K562 (cell line): Measurements from ENCODE around the gene MRPL37. TPM values are rescaled to one million over a fixed set of nuclear protein-coding genes. Genes with fewer than 3 reads are reported as not detected.

ENCODE experiments used
- ATAC-seq: fragments of 200-7000 bp; cut with Tn5 transposase; 3 replicates; pipeline ENCODE4 v1.9.1; 2020; ENCODE audit warnings: moderate library complexity
- BruUV-seq: library from RNA; stranded (reverse); fragments of 400-500 nt; replicated peaks from 2 replicates; lab custom pipeline; 2021; lab: Mats Ljungman, UMichigan
- CTCF ChIA-PET: fragments of 300-600 bp; formaldehyde crosslinking; extraction: SDS; loops from one replicate; lab custom pipeline; 2021; ENCODE audit warnings: low intra/inter-chr PET ratio; lab: Yijun Ruan, JAX
- POLR2A ChIA-PET: fragments of 300-600, 350-650 bp; sonication (Branson Sonifier 250); formaldehyde crosslinking; extraction: SDS; loops from one replicate; lab custom pipeline; 2021; ENCODE audit warnings: antibody characterized with exemption, inconsistent platforms; lab: Yijun Ruan, JAX
- DNase-seq, 4 experiments: peaks; one replicate each; pipeline versions ENCODE4 v3.0.0 to v3.0.0-alpha.2; 2011 to 2018; ENCODE audit warnings: low spot score in 3 of 4, mixed read lengths in 3 of 4; ENCODE audit errors: extremely low read depth in 1 of 4
- FAIRE-seq: peaks from 2 replicates; lab custom pipeline; 2011; peaks lifted over from hg19 to GRCh38; lab: Jason Lieb, UNC
- H2AFZ ChIP-seq: 2 replicates; pipeline ENCODE4 v1.6.0; 2011; ENCODE audit warnings: low read depth, low read length, control low read depth, inconsistent platforms
- H3K27ac ChIP-seq: fragments of 200-600 bp; 3 replicates; pipeline ENCODE4 v1.8.0; 2011; ENCODE audit warnings: low read depth, mild to moderate bottlenecking, control low read depth, inconsistent platforms, low read length, moderate library complexity, mixed read lengths; ENCODE audit errors: extremely low read depth
- H3K27me3 ChIP-seq, 2 experiments: fragments of 300-600 bp in 1 of 2; 2 replicates in 1 of 2; 3 replicates in 1 of 2; pipeline versions ENCODE4 v1.6.0 to v1.8.0; 2011; ENCODE audit warnings: inconsistent platforms in 2 of 2, low read length in 2 of 2, mild to moderate bottlenecking in 1 of 2, mixed read lengths in 1 of 2, moderate library complexity in 1 of 2; ENCODE audit not compliant: control insufficient read depth in 2 of 2, insufficient read depth in 2 of 2
- H3K36me3 ChIP-seq: fragments of 300-600 bp; 3 replicates; pipeline ENCODE4 v1.8.0; 2011; ENCODE audit warnings: mild to moderate bottlenecking, low read length, inconsistent platforms; ENCODE audit not compliant: control insufficient read depth, insufficient read depth
- H3K4me1 ChIP-seq, 2 experiments: fragments of 200-600 bp in 1 of 2; replicated peaks in 1 of 2; 2 replicates in 1 of 2; 3 replicates in 1 of 2; pipeline versions ENCODE4 v1.5.1 to v1.8.0; 2011; ENCODE audit warnings: inconsistent platforms in 2 of 2, low read length in 2 of 2, mild to moderate bottlenecking in 1 of 2, mixed read lengths in 1 of 2, moderate library complexity in 1 of 2; ENCODE audit not compliant: control insufficient read depth in 2 of 2, insufficient read depth in 2 of 2
- H3K4me2 ChIP-seq: 2 replicates; pipeline ENCODE4 v1.6.1; 2011; ENCODE audit warnings: low read length, control low read depth, inconsistent platforms, mixed read lengths; ENCODE audit not compliant: insufficient read depth
- H3K4me3 ChIP-seq: fragments of 200-600 bp; sonication (generic), shearing (Covaris generic); 2 replicates; pipeline ENCODE4 v1.5.1; 2016; ENCODE audit warnings: control low read depth, inconsistent platforms
- H3K79me2 ChIP-seq: fragments of 200-600 bp; 3 replicates; pipeline ENCODE4 v1.8.0; 2011; ENCODE audit warnings: low read length, inconsistent platforms; ENCODE audit not compliant: control insufficient read depth, insufficient read depth
- H3K9ac ChIP-seq, 2 experiments: 2 replicates each; pipeline versions ENCODE4 v1.6.0 to v1.6.1; 2011; ENCODE audit warnings: low read depth in 2 of 2, low read length in 2 of 2, control low read depth in 1 of 2, inconsistent platforms in 1 of 2, mild to moderate bottlenecking in 1 of 2, mixed read lengths in 1 of 2; ENCODE audit not compliant: insufficient read depth in 1 of 2
- H3K9me1 ChIP-seq: one replicate; pipeline ENCODE4 v1.6.0; 2011; ENCODE audit warnings: inconsistent platforms, mild to moderate bottlenecking, low read length, moderate library complexity; ENCODE audit not compliant: control insufficient read depth, insufficient read depth
- H3K9me3 ChIP-seq: replicated peaks from 2 replicates; pipeline ENCODE4 v1.5.1; 2011; ENCODE audit warnings: low read depth, low read length, inconsistent platforms; ENCODE audit not compliant: control insufficient read depth, insufficient read depth
- H4K20me1 ChIP-seq: replicated peaks from 2 replicates; pipeline ENCODE4 v1.6.1; 2011; ENCODE audit warnings: low read length, inconsistent platforms, mixed read lengths; ENCODE audit not compliant: control insufficient read depth, insufficient read depth
- BHLHE40 ChIP-seq: IDR thresholded peaks from 2 replicates; pipeline ENCODE4 v1.6.1; 2011; ENCODE audit warnings: low read length, improper control_type of control experiment
- RAD51 ChIP-seq: fragments of 450-650 bp; IDR thresholded peaks from 2 replicates; pipeline ENCODE4 v1.7.1; 2016; ENCODE audit warnings: low read depth, mild to moderate bottlenecking, borderline replicate concordance
- SIN3B ChIP-seq: fragments of 450-650 bp; IDR thresholded peaks from 2 replicates; pipeline ENCODE4 v1.6.1; 2017; ENCODE audit warnings: low read depth, mild to moderate bottlenecking, moderate library complexity
- ZNF609 ChIP-seq: sonication (generic); formaldehyde crosslinking; IDR thresholded peaks from 2 replicates; pipeline ENCODE4 v1.8.1; 2023; ENCODE audit warnings: missing genetic modification reagents, mild to moderate bottlenecking, borderline replicate concordance
- whole genome bisulfite sequencing: fragments of 100-300 bp; shearing (Covaris generic); methylation state at CpG from one replicate; pipeline ENCODE4 v1.1.6; 2016; ENCODE audit warnings: low coverage, mixed read lengths; ENCODE audit not compliant: insufficient coverage; ENCODE audit errors: missing lambda C conversion rate; 5-methylcytosine and 5-hydroxymethylcytosine counted together
- in situ Hi-C: fragments of 300-500 bp; cut with MboI; formaldehyde crosslinking; loops from 4 replicates; pipeline ENCODE4 v1.15.0; 2018; ENCODE audit warnings: inconsistent platforms, mixed read lengths
- intact Hi-C: fragments of 100-400 bp; cut with micrococcal nuclease; formaldehyde crosslinking; loops from 2 replicates; pipeline ENCODE4 v1.14.2; 2022
- polyA plus RNA-seq, 8 experiments: library from polyadenylated mRNA; depleted of rRNA in 4 of 8; stranded (reverse) in 5 of 8; unstranded in 3 of 8; fragments of >200 nt; fragmentation: Nextera tagmentation in 2 of 8; fragmentation: Illumina TruSeq in 1 of 8; extraction: Ambion mirVana in 2 of 8; extraction: Trizol in 1 of 8; gene quantifications; 2 replicates each; pipeline versions ENCODE4 v1.2.1 to v1.2.3, GENCODE V29; 2011 to 2014; ENCODE audit warnings: inconsistent platforms in 1 of 8, missing spikeins in 1 of 8
- total RNA-seq, 7 experiments: library from RNA; depleted of rRNA in 6 of 7; stranded (reverse); fragments of >200 nt in 6 of 7; fragmentation: Illumina TruSeq in 2 of 7; extraction: Trizol in 2 of 7; gene quantifications; 2 replicates each; pipeline versions ENCODE4 v1.2.1 to v1.2.3, GENCODE V29; 2011 to 2021; ENCODE audit warnings: low replicate concordance in 1 of 7

Gene MRPL37
- total and polyA plus RNA-seq, 9 of the 15 experiments (the other 6 are each of a cell fraction or from before 2014, with no cell fraction given), result 52.2 to 303 (median 180) TPM

- TF ChIP-seq ZNF609 (CRISPR knock-in tag) (peak; percentile 86), RAD51 (peak; percentile 57; the same call in 1 of the 2 replicates)
Measured at GRCh38 chr1:54199765-54200518, at the start of gene MRPL37, which contains the start of gene CYB5RL (continued).

GRCh38 chr1:54151013-54151412 is 49.0 kb upstream of the MRPL37 start:
- peak; percentile 57 for ATAC-seq

More at GRCh38 chr1:54151013-54151412, 49.0 kb upstream of the MRPL37 start:
- Histone ChIP-seq H3K9me1 (no peaks in the 10 kb centered on the region), H3K4me3 (no peak overlapping the region), H3K4me1 (0 out of 5 replicates have a peak, but pooled peaks cover 0 to 3% of the 10 kb centered on the region in 2 experiments), H3K9me3 (no peaks in the 10 kb centered on the region), H3K4me2 (no peak overlapping the region), H3K79me2 (no peaks in the 10 kb centered on the region), H3K36me3 (no peaks in the 10 kb centered on the region), H3K27ac (no peak overlapping the region), H2AFZ (no peak overlapping the region), H3K27me3 (peaks cover 0 to 11% of the 10 kb centered on the region in 2 experiments; a peak in 1 of 5 replicates), H3K9ac (no peak overlapping the region), H4K20me1 (no peaks in the 10 kb centered on the region)
- in situ Hi-C loops (no loop called here), intact Hi-C loops (no loop called here)
- no peak for DNase-seq
- BruUV-seq, result no TSS peak
- 10% methylated on average over 5 of the region's 5 CpGs for WGBS
- ChIA-PET CTCF (no interaction called here), POLR2A (interaction anchor here (0.9 to 1.0 kb wide), 3 partner anchors 11 to 322 kb away, joined by 3 to 4 read pairs (median 3); no protein-coding TSS in a partner anchor)
- TF ChIP-seq SIN3B (no peak), BHLHE40 (peak; percentile 51; the same call in 1 of the 2 replicates)
- no peak for FAIRE-seq
